Measurements from ENCODE around the gene MAP3K5. TPM values are rescaled to one million over a fixed set of nuclear protein-coding genes. Genes with fewer than 3 reads are reported as not detected.
A peak's percentile ranks its signal among the peaks of the same experiment; 100 is the strongest.

MAP3K5 gene
- total and polyA plus RNA-seq, 9 of the 15 experiments (the other 6 are each of a cell fraction or from before 2014, with no cell fraction given): 2.2 to 13.0 (median 9.9) TPM

DNA sequence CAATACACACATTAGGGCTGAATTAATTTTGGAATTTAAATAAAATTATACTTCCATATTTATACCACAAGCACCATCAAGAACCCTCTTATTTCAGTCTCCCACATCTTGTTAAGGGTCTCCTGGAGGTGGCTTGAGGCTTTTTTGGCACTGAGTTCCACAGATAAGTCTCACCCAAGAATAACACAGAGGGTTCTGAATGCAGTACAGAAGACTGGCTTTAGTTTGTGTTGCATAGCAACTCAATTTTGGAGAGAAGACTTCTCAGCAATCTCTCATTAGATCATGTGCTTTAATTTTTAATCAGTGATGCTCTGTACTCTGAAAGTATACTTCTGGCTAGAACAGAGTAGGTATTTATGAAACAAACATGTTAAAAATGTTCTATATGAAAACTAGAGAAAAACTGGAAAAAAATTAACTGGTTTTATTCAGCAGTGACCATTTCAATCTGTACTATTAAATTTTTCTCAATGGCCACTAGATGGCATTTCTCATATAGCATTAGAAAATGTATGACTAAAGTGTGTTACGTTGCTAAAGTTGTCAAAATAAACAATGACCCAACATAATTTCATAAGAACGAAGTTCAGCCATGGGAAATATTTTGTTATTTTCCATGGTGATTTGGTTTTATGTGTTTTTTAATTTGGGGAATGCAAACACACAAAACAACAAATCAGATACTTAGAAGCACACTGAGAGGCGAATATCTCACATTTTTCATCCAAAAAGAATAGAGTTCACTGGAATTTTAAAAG lies 209.4 kb downstream of the MAP3K5 start (continued):
- TF ChIP-seq, protein P1, sequence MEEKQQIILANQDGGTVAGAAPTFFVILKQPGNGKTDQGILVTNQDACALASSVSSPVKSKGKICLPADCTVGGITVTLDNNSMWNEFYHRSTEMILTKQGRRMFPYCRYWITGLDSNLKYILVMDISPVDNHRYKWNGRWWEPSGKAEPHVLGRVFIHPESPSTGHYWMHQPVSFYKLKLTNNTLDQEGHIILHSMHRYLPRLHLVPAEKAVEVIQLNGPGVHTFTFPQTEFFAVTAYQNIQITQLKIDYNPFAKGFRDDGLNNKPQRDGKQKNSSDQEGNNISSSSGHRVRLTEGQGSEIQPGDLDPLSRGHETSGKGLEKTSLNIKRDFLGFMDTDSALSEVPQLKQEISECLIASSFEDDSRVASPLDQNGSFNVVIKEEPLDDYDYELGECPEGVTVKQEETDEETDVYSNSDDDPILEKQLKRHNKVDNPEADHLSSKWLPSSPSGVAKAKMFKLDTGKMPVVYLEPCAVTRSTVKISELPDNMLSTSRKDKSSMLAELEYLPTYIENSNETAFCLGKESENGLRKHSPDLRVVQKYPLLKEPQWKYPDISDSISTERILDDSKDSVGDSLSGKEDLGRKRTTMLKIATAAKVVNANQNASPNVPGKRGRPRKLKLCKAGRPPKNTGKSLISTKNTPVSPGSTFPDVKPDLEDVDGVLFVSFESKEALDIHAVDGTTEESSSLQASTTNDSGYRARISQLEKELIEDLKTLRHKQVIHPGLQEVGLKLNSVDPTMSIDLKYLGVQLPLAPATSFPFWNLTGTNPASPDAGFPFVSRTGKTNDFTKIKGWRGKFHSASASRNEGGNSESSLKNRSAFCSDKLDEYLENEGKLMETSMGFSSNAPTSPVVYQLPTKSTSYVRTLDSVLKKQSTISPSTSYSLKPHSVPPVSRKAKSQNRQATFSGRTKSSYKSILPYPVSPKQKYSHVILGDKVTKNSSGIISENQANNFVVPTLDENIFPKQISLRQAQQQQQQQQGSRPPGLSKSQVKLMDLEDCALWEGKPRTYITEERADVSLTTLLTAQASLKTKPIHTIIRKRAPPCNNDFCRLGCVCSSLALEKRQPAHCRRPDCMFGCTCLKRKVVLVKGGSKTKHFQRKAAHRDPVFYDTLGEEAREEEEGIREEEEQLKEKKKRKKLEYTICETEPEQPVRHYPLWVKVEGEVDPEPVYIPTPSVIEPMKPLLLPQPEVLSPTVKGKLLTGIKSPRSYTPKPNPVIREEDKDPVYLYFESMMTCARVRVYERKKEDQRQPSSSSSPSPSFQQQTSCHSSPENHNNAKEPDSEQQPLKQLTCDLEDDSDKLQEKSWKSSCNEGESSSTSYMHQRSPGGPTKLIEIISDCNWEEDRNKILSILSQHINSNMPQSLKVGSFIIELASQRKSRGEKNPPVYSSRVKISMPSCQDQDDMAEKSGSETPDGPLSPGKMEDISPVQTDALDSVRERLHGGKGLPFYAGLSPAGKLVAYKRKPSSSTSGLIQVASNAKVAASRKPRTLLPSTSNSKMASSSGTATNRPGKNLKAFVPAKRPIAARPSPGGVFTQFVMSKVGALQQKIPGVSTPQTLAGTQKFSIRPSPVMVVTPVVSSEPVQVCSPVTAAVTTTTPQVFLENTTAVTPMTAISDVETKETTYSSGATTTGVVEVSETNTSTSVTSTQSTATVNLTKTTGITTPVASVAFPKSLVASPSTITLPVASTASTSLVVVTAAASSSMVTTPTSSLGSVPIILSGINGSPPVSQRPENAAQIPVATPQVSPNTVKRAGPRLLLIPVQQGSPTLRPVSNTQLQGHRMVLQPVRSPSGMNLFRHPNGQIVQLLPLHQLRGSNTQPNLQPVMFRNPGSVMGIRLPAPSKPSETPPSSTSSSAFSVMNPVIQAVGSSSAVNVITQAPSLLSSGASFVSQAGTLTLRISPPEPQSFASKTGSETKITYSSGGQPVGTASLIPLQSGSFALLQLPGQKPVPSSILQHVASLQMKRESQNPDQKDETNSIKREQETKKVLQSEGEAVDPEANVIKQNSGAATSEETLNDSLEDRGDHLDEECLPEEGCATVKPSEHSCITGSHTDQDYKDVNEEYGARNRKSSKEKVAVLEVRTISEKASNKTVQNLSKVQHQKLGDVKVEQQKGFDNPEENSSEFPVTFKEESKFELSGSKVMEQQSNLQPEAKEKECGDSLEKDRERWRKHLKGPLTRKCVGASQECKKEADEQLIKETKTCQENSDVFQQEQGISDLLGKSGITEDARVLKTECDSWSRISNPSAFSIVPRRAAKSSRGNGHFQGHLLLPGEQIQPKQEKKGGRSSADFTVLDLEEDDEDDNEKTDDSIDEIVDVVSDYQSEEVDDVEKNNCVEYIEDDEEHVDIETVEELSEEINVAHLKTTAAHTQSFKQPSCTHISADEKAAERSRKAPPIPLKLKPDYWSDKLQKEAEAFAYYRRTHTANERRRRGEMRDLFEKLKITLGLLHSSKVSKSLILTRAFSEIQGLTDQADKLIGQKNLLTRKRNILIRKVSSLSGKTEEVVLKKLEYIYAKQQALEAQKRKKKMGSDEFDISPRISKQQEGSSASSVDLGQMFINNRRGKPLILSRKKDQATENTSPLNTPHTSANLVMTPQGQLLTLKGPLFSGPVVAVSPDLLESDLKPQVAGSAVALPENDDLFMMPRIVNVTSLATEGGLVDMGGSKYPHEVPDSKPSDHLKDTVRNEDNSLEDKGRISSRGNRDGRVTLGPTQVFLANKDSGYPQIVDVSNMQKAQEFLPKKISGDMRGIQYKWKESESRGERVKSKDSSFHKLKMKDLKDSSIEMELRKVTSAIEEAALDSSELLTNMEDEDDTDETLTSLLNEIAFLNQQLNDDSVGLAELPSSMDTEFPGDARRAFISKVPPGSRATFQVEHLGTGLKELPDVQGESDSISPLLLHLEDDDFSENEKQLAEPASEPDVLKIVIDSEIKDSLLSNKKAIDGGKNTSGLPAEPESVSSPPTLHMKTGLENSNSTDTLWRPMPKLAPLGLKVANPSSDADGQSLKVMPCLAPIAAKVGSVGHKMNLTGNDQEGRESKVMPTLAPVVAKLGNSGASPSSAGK (IDR thresholded peaks at IDR 0.05): no peak
- TF ChIP-seq ATF1 (CRISPR knock-in tag; IDR thresholded peaks at IDR 0.05) (no peak), ATF1 (tag; IDR thresholded peaks at IDR 0.05) (peak; percentile 31; the same call in 1 of the 2 replicates), TFE3 (CRISPR knock-in tag; IDR thresholded peaks at IDR 0.05) (no peak), HNRNPUL1 (IDR thresholded peaks at IDR 0.05; ENCODE audit: low read length) (no peak), MAX (CRISPR knock-in tag; IDR thresholded peaks at IDR 0.05) (no peak), HDAC8 (tag; IDR thresholded peaks at IDR 0.05) (no peak), NELFE (IDR thresholded peaks at IDR 0.05; ENCODE audit: insufficient read depth, insufficient read length) (no peak), POLR2H (tag; IDR thresholded peaks at IDR 0.05; ENCODE audit: low read depth) (peak; percentile 41; the same call in 1 of the 2 replicates), ZNF146 (CRISPR knock-in tag; IDR thresholded peaks at IDR 0.05; ENCODE audit: unreplicated experiment) (no peak), BCL6 (CRISPR knock-in tag; IDR thresholded peaks at IDR 0.05) (no peak)
- TF ChIP-seq, protein P2, sequence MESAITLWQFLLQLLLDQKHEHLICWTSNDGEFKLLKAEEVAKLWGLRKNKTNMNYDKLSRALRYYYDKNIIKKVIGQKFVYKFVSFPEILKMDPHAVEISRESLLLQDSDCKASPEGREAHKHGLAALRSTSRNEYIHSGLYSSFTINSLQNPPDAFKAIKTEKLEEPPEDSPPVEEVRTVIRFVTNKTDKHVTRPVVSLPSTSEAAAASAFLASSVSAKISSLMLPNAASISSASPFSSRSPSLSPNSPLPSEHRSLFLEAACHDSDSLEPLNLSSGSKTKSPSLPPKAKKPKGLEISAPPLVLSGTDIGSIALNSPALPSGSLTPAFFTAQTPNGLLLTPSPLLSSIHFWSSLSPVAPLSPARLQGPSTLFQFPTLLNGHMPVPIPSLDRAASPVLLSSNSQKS (CRISPR knock-in tag; IDR thresholded peaks at IDR 0.05): no peak
